Upper lobe of right lung (tissue), 1 donor: ENCODE data around the gene PLCB1. TPM values are rescaled to one million over a fixed set of nuclear protein-coding genes. Genes with fewer than 3 reads are reported as not detected.

Experiments
- ATAC-seq: fragments of 200-7000 bp; cut with Tn5 transposase; one replicate; pipeline ENCODE4 v1.9.1; 2020; ENCODE audit warnings: mild to moderate bottlenecking, moderate library complexity
- DNase-seq: peaks from one replicate; pipeline ENCODE4 v3.0.0-alpha.2; 2020
- H3K27ac ChIP-seq: fragments of 200-600 bp; one replicate; pipeline ENCODE4 v1.8.0; 2022
- H3K27me3 ChIP-seq: fragments of 200-600 bp; one replicate; pipeline ENCODE4 v1.8.0; 2022; ENCODE audit warnings: mild to moderate bottlenecking
- H3K36me3 ChIP-seq: fragments of 200-600 bp; one replicate; pipeline ENCODE4 v1.8.0; 2022
- H3K4me1 ChIP-seq: fragments of 200-600 bp; one replicate; pipeline ENCODE4 v1.8.0; 2022
- H3K4me3 ChIP-seq: fragments of 200-600 bp; one replicate; pipeline ENCODE4 v1.8.0; 2022; ENCODE audit warnings: mild to moderate bottlenecking
- H3K9me3 ChIP-seq: fragments of 200-600 bp; one replicate; pipeline ENCODE4 v1.8.0; 2022
- intact Hi-C: fragments of 100-400 bp; cut with DNase I; formaldehyde crosslinking; loops from one replicate; pipeline ENCODE4 v1.11.0; 2022
- total RNA-seq: library from RNA; stranded (reverse); fragmentation: NEBNext Ultra II Directional; extraction: Animal tissue kit (Norgen Biotek cat#: 25700); gene quantifications from one replicate; pipeline ENCODE4 v1.2.1, GENCODE V29; 2021
- TF ChIP-seq, protein P1 (sequence below): fragments of 200-600 bp; IDR thresholded peaks from one replicate; pipeline ENCODE4 v1.8.0; 2022; ENCODE audit warnings: antibody characterized with exemption
- donor health status: DM: no; HTN: yes; CAD: no; lungs with severe emphysema.

Gene PLCB1
- total RNA-seq, 1 donor from 2014 or later: 12.4 TPM

DNA sequence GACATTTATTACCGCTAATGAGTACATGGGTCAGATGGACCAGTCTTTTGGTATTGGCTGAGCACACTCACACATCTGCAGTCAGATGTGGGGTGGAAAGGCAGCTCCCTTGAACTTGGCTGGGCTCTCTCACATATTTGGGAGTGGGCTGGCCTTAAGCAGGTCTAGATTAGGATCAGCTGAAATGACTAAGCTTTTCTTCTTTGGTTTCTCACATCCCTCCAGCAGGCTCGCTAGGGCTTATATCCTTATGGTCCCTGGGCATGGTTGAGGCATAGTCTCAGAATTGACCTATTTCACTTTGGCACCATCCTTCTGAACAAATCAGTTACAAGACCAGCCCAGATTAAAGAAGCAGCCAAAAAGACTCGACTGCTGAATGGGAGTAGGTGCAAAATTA, 14.4 kb upstream of the PLCB1 start:
- Histone ChIP-seq H3K9me3 (no peaks in the 10 kb centered on the region), H3K4me3 (no peak overlapping the region), H3K27ac (no peak overlapping the region), H3K27me3 (no peaks in the 10 kb centered on the region), H3K36me3 (no peaks in the 10 kb centered on the region), H3K4me1 (no peaks in the 10 kb centered on the region)
- no peak for ATAC-seq
- no peak for DNase-seq
- TF ChIP-seq, protein P1, sequence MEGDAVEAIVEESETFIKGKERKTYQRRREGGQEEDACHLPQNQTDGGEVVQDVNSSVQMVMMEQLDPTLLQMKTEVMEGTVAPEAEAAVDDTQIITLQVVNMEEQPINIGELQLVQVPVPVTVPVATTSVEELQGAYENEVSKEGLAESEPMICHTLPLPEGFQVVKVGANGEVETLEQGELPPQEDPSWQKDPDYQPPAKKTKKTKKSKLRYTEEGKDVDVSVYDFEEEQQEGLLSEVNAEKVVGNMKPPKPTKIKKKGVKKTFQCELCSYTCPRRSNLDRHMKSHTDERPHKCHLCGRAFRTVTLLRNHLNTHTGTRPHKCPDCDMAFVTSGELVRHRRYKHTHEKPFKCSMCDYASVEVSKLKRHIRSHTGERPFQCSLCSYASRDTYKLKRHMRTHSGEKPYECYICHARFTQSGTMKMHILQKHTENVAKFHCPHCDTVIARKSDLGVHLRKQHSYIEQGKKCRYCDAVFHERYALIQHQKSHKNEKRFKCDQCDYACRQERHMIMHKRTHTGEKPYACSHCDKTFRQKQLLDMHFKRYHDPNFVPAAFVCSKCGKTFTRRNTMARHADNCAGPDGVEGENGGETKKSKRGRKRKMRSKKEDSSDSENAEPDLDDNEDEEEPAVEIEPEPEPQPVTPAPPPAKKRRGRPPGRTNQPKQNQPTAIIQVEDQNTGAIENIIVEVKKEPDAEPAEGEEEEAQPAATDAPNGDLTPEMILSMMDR: no peak
- intact Hi-C loops: no loop called here

DNA sequence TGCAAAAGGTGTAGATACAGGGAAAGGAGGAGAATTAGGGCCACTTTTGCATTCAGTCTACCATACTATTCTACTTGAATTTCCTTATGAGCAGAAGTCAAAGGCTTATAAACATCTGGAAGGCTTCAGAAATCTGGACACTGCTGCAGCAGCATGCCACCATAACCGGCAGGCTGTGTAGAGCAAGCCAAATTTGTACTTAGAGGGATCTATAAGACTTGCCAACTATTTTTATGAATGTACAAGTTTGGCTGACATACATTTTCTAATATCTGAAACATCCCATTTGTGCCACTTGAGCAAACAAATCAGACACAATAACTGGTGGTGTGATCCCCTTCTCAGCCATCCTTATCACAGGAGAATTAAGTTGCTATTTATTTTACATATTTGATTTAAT, 14.0 kb upstream of the PLCB1 start:
- no peaks in the 10 kb centered on the region for H3K27me3 ChIP-seq
- DNase-seq (no peak), ATAC-seq (no peak)
- H3K9me3 ChIP-seq: no peaks in the 10 kb centered on the region
- no peaks in the 10 kb centered on the region for H3K4me1 ChIP-seq
- no peak overlapping the region for H3K4me3 ChIP-seq
- no peak overlapping the region for H3K27ac ChIP-seq
- TF ChIP-seq, protein P1: no peak
- intact Hi-C loops: no loop called here
- no peaks in the 10 kb centered on the region for H3K36me3 ChIP-seq

DNA sequence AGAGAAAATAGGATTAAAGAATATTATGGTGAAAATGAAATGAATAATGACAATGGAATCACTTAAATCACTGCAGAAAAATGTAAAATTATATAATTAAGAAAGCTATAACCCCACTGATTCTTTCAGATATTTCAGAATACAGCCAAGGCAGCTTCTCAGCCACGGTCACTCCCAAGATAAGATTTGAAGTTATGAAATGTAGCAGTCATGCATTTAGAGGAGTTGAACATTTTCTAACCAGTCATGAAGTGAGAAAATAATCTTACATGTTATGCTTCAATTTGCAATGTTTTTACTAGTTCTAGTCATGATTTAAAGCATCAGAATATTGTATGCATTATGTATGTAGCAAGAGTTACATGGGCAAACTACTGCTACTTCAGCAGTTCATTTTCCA, 13.3 kb upstream of the PLCB1 start:
- H3K9me3 ChIP-seq: no peaks in the 10 kb centered on the region
- no peak for DNase-seq
- no peaks in the 10 kb centered on the region for H3K27me3 ChIP-seq
- no peak overlapping the region for H3K4me3 ChIP-seq
- no peak for ATAC-seq
- no peaks in the 10 kb centered on the region for H3K4me1 ChIP-seq
- no peaks in the 10 kb centered on the region for H3K36me3 ChIP-seq
- TF ChIP-seq, protein P1: no peak
- no peak overlapping the region for H3K27ac ChIP-seq
- intact Hi-C loops: no loop called here

DNA sequence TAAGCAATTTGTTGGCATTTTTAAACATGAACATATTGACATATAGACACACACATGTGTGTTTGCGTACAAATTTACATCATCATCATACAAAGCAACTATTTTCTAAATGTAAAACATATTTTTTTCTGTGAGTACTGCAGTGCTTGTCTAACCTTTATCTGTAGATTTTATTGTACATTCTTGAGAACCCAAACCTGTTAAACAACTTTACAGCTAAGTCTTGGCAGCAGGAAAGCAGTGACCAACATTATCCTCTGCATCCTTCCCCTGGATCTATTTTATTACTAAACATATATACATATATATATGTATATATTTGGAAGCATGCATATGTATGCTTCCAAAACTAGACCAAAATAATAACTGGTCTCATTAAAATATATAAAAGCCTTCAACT, 10.4 kb upstream of the PLCB1 start:
- H3K27me3 ChIP-seq: no peaks in the 10 kb centered on the region
- no peaks in the 10 kb centered on the region for H3K9me3 ChIP-seq
- TF ChIP-seq, protein P1: no peak
- intact Hi-C loops: no loop called here
- DNase-seq (no peak), ATAC-seq (no peak)
- H3K4me1 ChIP-seq: no peaks in the 10 kb centered on the region
- H3K27ac ChIP-seq: no peak overlapping the region
- H3K36me3 ChIP-seq: no peaks in the 10 kb centered on the region
- H3K4me3 ChIP-seq: no peak overlapping the region

DNA sequence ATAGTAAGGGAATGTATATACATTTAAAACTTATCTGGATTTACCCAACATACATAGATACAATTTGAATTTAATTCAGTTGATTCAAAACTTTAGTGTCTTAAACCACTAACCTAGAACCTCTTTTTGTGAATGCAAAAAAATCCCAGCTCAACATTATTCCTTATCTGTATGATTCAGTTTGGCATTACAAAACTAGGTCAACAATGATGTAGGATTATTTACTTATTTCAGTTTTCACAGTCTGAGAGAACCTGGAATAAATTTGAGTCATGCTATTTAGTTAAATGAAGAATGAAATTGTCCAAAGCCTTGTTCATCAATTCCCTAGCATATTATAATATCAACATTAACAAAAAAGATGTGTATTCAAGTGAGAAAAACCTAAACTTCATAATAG, 7.4 kb upstream of the PLCB1 start:
- Histone ChIP-seq H3K9me3 (no peaks in the 10 kb centered on the region), H3K4me1 (no peaks in the 10 kb centered on the region), H3K4me3 (no peak overlapping the region), H3K27me3 (no peaks in the 10 kb centered on the region), H3K36me3 (no peaks in the 10 kb centered on the region), H3K27ac (no peak overlapping the region)
- DNase-seq: no peak
- TF ChIP-seq, protein P1: no peak
- no peak for ATAC-seq
- intact Hi-C loops: no loop called here

DNA sequence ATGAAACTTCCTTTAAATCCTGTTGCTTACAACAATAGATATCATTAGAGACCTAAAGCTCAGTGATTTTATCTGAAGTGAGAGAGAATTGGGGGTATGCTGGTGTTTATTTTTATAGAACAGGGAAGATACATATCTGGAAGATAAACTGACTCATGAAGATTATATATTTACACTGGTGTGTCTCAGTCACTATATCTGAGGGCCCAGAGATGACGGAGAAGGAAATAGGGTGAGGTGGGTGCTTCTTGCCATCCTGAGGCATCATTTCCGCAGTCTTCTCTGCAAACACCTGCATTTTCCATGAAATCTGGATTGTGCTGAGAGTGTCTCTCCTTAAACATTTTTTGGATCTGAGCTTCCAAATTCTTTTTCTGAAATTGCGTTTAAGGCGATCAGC, 5.9 kb upstream of the PLCB1 start:
- Histone ChIP-seq H3K4me3 (no peak overlapping the region), H3K27me3 (peaks cover 3% of the 10 kb centered on the region), H3K9me3 (no peaks in the 10 kb centered on the region), H3K27ac (no peak overlapping the region), H3K36me3 (no peaks in the 10 kb centered on the region), H3K4me1 (no peaks in the 10 kb centered on the region)
- TF ChIP-seq, protein P1: no peak
- DNase-seq: no peak
- intact Hi-C loops: no loop called here
- ATAC-seq: no peak
